CD4-positive, alpha-beta T cell treated with Interleukin-17A for 4 hours (primary cell): Measurements from ENCODE around the gene SLC8A1.
A peak's percentile ranks its signal among the peaks of the same experiment; 100 is the strongest.

Experiments
- DNase-seq: peaks from one replicate; pipeline ENCODE4 v3.0.0-alpha.2; 2020; ENCODE audit warnings: mixed read lengths

Gene SLC8A1

GRCh38 chr2:40261042-40261441, 190.8 kb downstream of the SLC8A1 start:
- no peak for DNase-seq

- no peak for DNase-seq
Observed at GRCh38 chr2:40260437-40260836, 191.5 kb downstream of the SLC8A1 start.

- DNase-seq: no peak
Observed at GRCh38 chr2:40259900-40260299, 192.0 kb downstream of the SLC8A1 start.

- no peak for DNase-seq
Observed at GRCh38 chr2:40258135-40258457, 193.8 kb downstream of the SLC8A1 start.

GRCh38 chr2:40257340-40258134, 194.4 kb downstream of the SLC8A1 start:
- no peak for DNase-seq

- no peak for DNase-seq
Observed at GRCh38 chr2:40256649-40257048, 195.2 kb downstream of the SLC8A1 start.

GRCh38 chr2:40256008-40256407, 195.9 kb downstream of the SLC8A1 start:
- no peak for DNase-seq

- no peak for DNase-seq
Observed at GRCh38 chr2:40255103-40255502, 196.8 kb downstream of the SLC8A1 start.

GRCh38 chr2:40254611-40255010, 197.3 kb downstream of the SLC8A1 start:
- no peak for DNase-seq

- DNase-seq: no peak
Observed at GRCh38 chr2:40251137-40251536, 200.8 kb downstream of the SLC8A1 start.

GRCh38 chr2:40249577-40249976, 202.3 kb downstream of the SLC8A1 start:
- DNase-seq: no peak

- no peak for DNase-seq
Observed at GRCh38 chr2:40248294-40248693, 203.6 kb downstream of the SLC8A1 start.

GRCh38 chr2:40244675-40245074, 207.2 kb downstream of the SLC8A1 start:
- DNase-seq: peak; percentile 6

GRCh38 chr2:40244251-40244650, 207.6 kb downstream of the SLC8A1 start:
- no peak for DNase-seq

GRCh38 chr2:40243581-40244187, 208.2 kb downstream of the SLC8A1 start:
- no peak for DNase-seq

GRCh38 chr2:40242315-40242714, 209.6 kb downstream of the SLC8A1 start:
- no peak for DNase-seq

GRCh38 chr2:40240070-40240469, 211.8 kb downstream of the SLC8A1 start:
- no peak for DNase-seq

GRCh38 chr2:40230707-40231432, 221.0 kb downstream of the SLC8A1 start:
- no peak for DNase-seq

GRCh38 chr2:40230186-40230585, 221.7 kb downstream of the SLC8A1 start:
- DNase-seq: no peak

- no peak for DNase-seq
Observed at GRCh38 chr2:40228310-40228709, 223.6 kb downstream of the SLC8A1 start.

- no peak for DNase-seq
Observed at GRCh38 chr2:40227210-40227609, 224.7 kb downstream of the SLC8A1 start.

GRCh38 chr2:40226637-40227036, 225.3 kb downstream of the SLC8A1 start:
- DNase-seq: no peak

GRCh38 chr2:40225670-40226210, 226.2 kb downstream of the SLC8A1 start:
- no peak for DNase-seq

GRCh38 chr2:40224318-40224717, 227.6 kb downstream of the SLC8A1 start:
- DNase-seq: no peak
